ENCODE measurements around the gene CAGE1.

GRCh38 chr6:7433121-7433617 lies 43.6 kb upstream of the CAGE1 start:
- TF ChIP-seq EZH2phosphoT487 (IDR thresholded peaks at IDR 0.05; ENCODE audit: insufficient read depth, low read depth) (no peak), EZH2 (IDR thresholded peaks at IDR 0.05; ENCODE audit: insufficient read depth, poor library complexity, severe bottlenecking) (no peak)
